Putamen (tissue), 1 donor: ENCODE data around the gene CRYBB3.
A peak's percentile ranks its signal among the peaks of the same experiment; 100 is the strongest.
"Not testable (repeated sequence)": the region's sequence is repeated elsewhere in the genome, so short reads cannot be mapped to it uniquely, and the experiment has no call there.

Experiments used
- DNase-seq: peaks from one replicate; pipeline ENCODE4 v3.0.0-alpha.2; 2016; ENCODE audit warnings: low spot score

The CRYBB3 gene

GRCh38 chr22:25176175-25176574 lies 23.5 kb upstream of the CRYBB3 start:
- DNase-seq = no peak

- DNase-seq = no peak
Measured at GRCh38 chr22:25176799-25177198, 22.9 kb upstream of the CRYBB3 start.

GRCh38 chr22:25177226-25177625 lies 22.4 kb upstream of the CRYBB3 start:
- DNase-seq = no peak

GRCh38 chr22:25177895-25178294 lies 21.8 kb upstream of the CRYBB3 start:
- DNase-seq = no peak

GRCh38 chr22:25178348-25178747 lies 21.3 kb upstream of the CRYBB3 start:
- DNase-seq = not testable (repeated sequence)

- DNase-seq = not testable (repeated sequence)
Measured at GRCh38 chr22:25178869-25179631, 20.6 kb upstream of the CRYBB3 start.

- DNase-seq = no peak
Measured at GRCh38 chr22:25182131-25183110, 17.2 kb upstream of the CRYBB3 start.

GRCh38 chr22:25183949-25184619 lies 15.6 kb upstream of the CRYBB3 start:
- DNase-seq = no peak

GRCh38 chr22:25186140-25186539 lies 13.5 kb upstream of the CRYBB3 start:
- no peak for DNase-seq

- DNase-seq = no peak
Measured at GRCh38 chr22:25187469-25187868, 12.2 kb upstream of the CRYBB3 start.

- DNase-seq = no peak
Measured at GRCh38 chr22:25192406-25192805, 7.3 kb upstream of the CRYBB3 start.

- DNase-seq = no peak
Measured at GRCh38 chr22:25193130-25193529, 6.5 kb upstream of the CRYBB3 start.

GRCh38 chr22:25193548-25193947 lies 6.1 kb upstream of the CRYBB3 start:
- DNase-seq = no peak

GRCh38 chr22:25196326-25196725 lies 3.3 kb upstream of the CRYBB3 start:
- DNase-seq = no peak

GRCh38 chr22:25197340-25197739 lies 2.3 kb upstream of the CRYBB3 start:
- DNase-seq = no peak

- DNase-seq = no peak
Measured at GRCh38 chr22:25200967-25201366, 1.3 kb downstream of the CRYBB3 start.

GRCh38 chr22:25201557-25202273 lies 2.1 kb downstream of the CRYBB3 start:
- no peak for DNase-seq

GRCh38 chr22:25202290-25202921 lies 2.7 kb downstream of the CRYBB3 start:
- DNase-seq = peak; percentile 23

- no peak for DNase-seq
Measured at GRCh38 chr22:25203082-25203481, 3.4 kb downstream of the CRYBB3 start.

- not testable (repeated sequence) for DNase-seq
Measured at GRCh38 chr22:25204547-25204946, 4.9 kb downstream of the CRYBB3 start.

GRCh38 chr22:25205847-25206246 lies 6.2 kb downstream of the CRYBB3 start:
- DNase-seq = no peak
